GM12878 (cell line): ENCODE results near the gene LAIR1. TPM values are rescaled to one million over a fixed set of nuclear protein-coding genes. Genes with fewer than 3 reads are reported as not detected.

ENCODE experiments used
- ATAC-seq: fragments of 200-7000 bp; cut with Tn5 transposase; 3 replicates; pipeline ENCODE4 v1.9.1; 2020; ENCODE audit warnings: mild to moderate bottlenecking, moderate library complexity
- BruUV-seq: library from RNA; stranded (reverse); fragments of 400-500 nt; replicated peaks from 2 replicates; lab custom pipeline; 2021; lab: Mats Ljungman, UMichigan
- CTCF ChIA-PET: fragments of 300-600 bp; sonication (Branson Sonifier 250); formaldehyde crosslinking; extraction: SDS; loops from one replicate; lab custom pipeline; 2021; ENCODE audit warnings: inconsistent platforms; lab: Yijun Ruan, JAX
- POLR2A ChIA-PET: fragments of 350-600 bp; formaldehyde crosslinking; extraction: SDS; loops from one replicate; lab custom pipeline; 2021; ENCODE audit warnings: inconsistent platforms; lab: Charles Lee
- RAD21 ChIA-PET: fragments of 300-600 bp; sonication (Branson Sonifier 250); formaldehyde crosslinking; loops from one replicate; lab custom pipeline; 2023; ENCODE audit warnings: antibody characterized with exemption; ENCODE audit not compliant: unreplicated experiment; lab: Charles Lee
- SMC1A ChIA-PET: fragments of 300-600 bp; sonication (Branson Sonifier 250); formaldehyde crosslinking; loops from one replicate; lab custom pipeline; 2023; ENCODE audit not compliant: unreplicated experiment, uncharacterized antibody; lab: Charles Lee
- DNase-seq: peaks from one replicate; pipeline ENCODE4 v3.0.0-alpha.2; 2011; ENCODE audit warnings: low read depth, low spot score
- FAIRE-seq: peaks from 3 replicates; lab custom pipeline; 2011; peaks lifted over from hg19 to GRCh38; lab: Jason Lieb, UNC
- H2AFZ ChIP-seq: 2 replicates; pipeline ENCODE4 v1.6.0; 2011; ENCODE audit warnings: low read depth, low read length, control low read depth; ENCODE audit not compliant: control insufficient read depth
- H3K27ac ChIP-seq: 2 replicates; pipeline ENCODE4 v1.5.1; 2011; ENCODE audit warnings: control low read depth; ENCODE audit not compliant: control insufficient read depth, insufficient read depth
- H3K27me3 ChIP-seq, 2 experiments: replicated peaks in 1 of 2; 2 replicates each; pipeline versions ENCODE4 v1.6.0 to v1.6.1; 2011; ENCODE audit warnings: low read length in 1 of 2; ENCODE audit not compliant: control insufficient read depth in 2 of 2, insufficient read depth in 2 of 2
- H3K36me3 ChIP-seq, 2 experiments: 2 replicates each; pipeline ENCODE4 v1.5.1; 2011; ENCODE audit warnings: low read length in 1 of 2; ENCODE audit not compliant: control insufficient read depth in 2 of 2, insufficient read depth in 2 of 2
- H3K4me1 ChIP-seq: 2 replicates; pipeline ENCODE4 v1.6.1; 2011; ENCODE audit warnings: mild to moderate bottlenecking, low read length, moderate library complexity, mixed read lengths; ENCODE audit not compliant: control insufficient read depth, insufficient read depth
- H3K4me2 ChIP-seq: 2 replicates; pipeline ENCODE4 v1.6.0; 2011; ENCODE audit warnings: control low read depth; ENCODE audit not compliant: control insufficient read depth, insufficient read depth
- H3K4me3 ChIP-seq: fragments of 200-600 bp; sonication (generic); 2 replicates; pipeline ENCODE4 v1.5.1; 2016
- H3K79me2 ChIP-seq: 2 replicates; pipeline ENCODE4 v1.6.0; 2011; ENCODE audit warnings: low read length; ENCODE audit not compliant: control insufficient read depth, insufficient read depth
- H3K9ac ChIP-seq: 2 replicates; pipeline ENCODE4 v1.8.0; 2011; ENCODE audit warnings: low read length, control low read depth, mixed read lengths; ENCODE audit not compliant: control insufficient read depth, insufficient read depth
- H3K9me3 ChIP-seq: replicated peaks from 3 replicates; pipeline ENCODE4 v1.5.1; 2011; ENCODE audit warnings: mild to moderate bottlenecking, low read length; ENCODE audit not compliant: control insufficient read depth, insufficient read depth
- H4K20me1 ChIP-seq: 2 replicates; pipeline ENCODE4 v1.6.0; 2011; ENCODE audit not compliant: control insufficient read depth, insufficient read depth
- ATF7 ChIP-seq: fragments of 450-650 bp; IDR thresholded peaks from 2 replicates; pipeline ENCODE4 v1.6.1; 2016; ENCODE audit warnings: low read depth, mild to moderate bottlenecking
- BCL11A ChIP-seq: IDR thresholded peaks from 2 replicates; pipeline ENCODE4 v1.6.1; 2011; ENCODE audit warnings: low read depth, low read length
- BCL3 ChIP-seq: IDR thresholded peaks from 2 replicates; pipeline ENCODE4 v1.6.1; 2011; ENCODE audit warnings: borderline replicate concordance, low read depth, mild to moderate bottlenecking, moderate library complexity, low read length; ENCODE audit not compliant: insufficient read depth, poor library complexity, severe bottlenecking
- CHD4 ChIP-seq: fragments of 200-600 bp; sonication (generic); IDR thresholded peaks from 2 replicates; pipeline ENCODE4 v1.6.1; 2016; ENCODE audit warnings: mild to moderate bottlenecking
- E2F4 ChIP-seq: IDR thresholded peaks from 2 replicates; pipeline ENCODE4 v1.6.1; 2012; ENCODE audit warnings: low read depth, low read length, improper control_type of control experiment
- EGR1 ChIP-seq, 2 experiments: IDR thresholded peaks; 1 replicate in 1 of 2; 2 replicates in 1 of 2; pipeline ENCODE4 v1.6.1; 2011 to 2012; ENCODE audit warnings: low read depth in 2 of 2, low read length in 2 of 2, borderline replicate concordance in 1 of 2, mild to moderate bottlenecking in 1 of 2, moderate library complexity in 1 of 2
- ESRRA ChIP-seq: IDR thresholded peaks from 2 replicates; pipeline ENCODE4 v1.6.1; 2012; ENCODE audit warnings: mild to moderate bottlenecking, low read length, improper control_type of control experiment
- ETV6 ChIP-seq, 2 experiments: fragments of 450-650 bp in 1 of 2; IDR thresholded peaks in 1 of 2; conservative IDR thresholded peaks in 1 of 2; 2 replicates each; pipeline ENCODE4 v1.6.1; 2014; ENCODE audit warnings: antibody characterized with exemption in 1 of 2, borderline replicate concordance in 1 of 2, low read depth in 1 of 2, mild to moderate bottlenecking in 1 of 2, moderate library complexity in 1 of 2
- EZH2 ChIP-seq: IDR thresholded peaks from 2 replicates; pipeline ENCODE4 v1.6.1; 2012; ENCODE audit warnings: low read depth, mild to moderate bottlenecking, control low read depth, inconsistent platforms, low read length, borderline replicate concordance; ENCODE audit not compliant: control insufficient read depth
- HDAC2 ChIP-seq: fragments of 200-600 bp; sonication (generic); IDR thresholded peaks from 2 replicates; pipeline ENCODE4 v1.6.1; 2017
- JUNB ChIP-seq: IDR thresholded peaks from 2 replicates; pipeline ENCODE4 v1.6.1; 2016; ENCODE audit warnings: antibody characterized with exemption, mild to moderate bottlenecking
- KLF5 ChIP-seq: fragments of 450-650 bp; IDR thresholded peaks from 2 replicates; pipeline ENCODE4 v1.6.1; 2014; ENCODE audit warnings: mild to moderate bottlenecking; ENCODE audit not compliant: partially characterized antibody
- NFIC ChIP-seq: IDR thresholded peaks from 2 replicates; pipeline ENCODE4 v1.6.1; 2012; ENCODE audit warnings: low read depth, mild to moderate bottlenecking, inconsistent platforms, low read length, moderate library complexity
- NFYA ChIP-seq: IDR thresholded peaks from 2 replicates; pipeline ENCODE4 v1.6.1; 2011; ENCODE audit warnings: low read depth, mild to moderate bottlenecking, low read length, improper control_type of control experiment, borderline replicate concordance
- POLR2A ChIP-seq: IDR thresholded peaks from 2 replicates; pipeline ENCODE4 v1.6.1; 2011; ENCODE audit warnings: low read depth, mild to moderate bottlenecking, low read length
- POLR2AphosphoS2 ChIP-seq: IDR thresholded peaks from 2 replicates; pipeline ENCODE4 v1.6.1; 2011; ENCODE audit warnings: low read depth, mild to moderate bottlenecking, low read length, improper control_type of control experiment, moderate library complexity
- RUNX3 ChIP-seq: IDR thresholded peaks from 2 replicates; pipeline ENCODE4 v1.6.1; 2012; ENCODE audit warnings: low read length, inconsistent platforms
- SIX5 ChIP-seq: IDR thresholded peaks from 2 replicates; pipeline ENCODE4 v1.6.1; 2011; ENCODE audit warnings: mild to moderate bottlenecking, low read depth, low read length, moderate library complexity; ENCODE audit not compliant: severe bottlenecking
- SMARCA5 ChIP-seq: fragments of 450-650 bp; IDR thresholded peaks from 2 replicates; pipeline ENCODE4 v1.6.1; 2017; ENCODE audit warnings: mild to moderate bottlenecking
- TBL1XR1 ChIP-seq: IDR thresholded peaks from 2 replicates; pipeline ENCODE4 v1.6.1; 2012; ENCODE audit warnings: low read depth, low read length, improper control_type of control experiment
- WRNIP1 ChIP-seq: IDR thresholded peaks from 2 replicates; pipeline ENCODE4 v1.6.1; 2011; ENCODE audit warnings: low read depth, low read length, improper control_type of control experiment, borderline replicate concordance
- ZBED1 ChIP-seq: IDR thresholded peaks from 2 replicates; pipeline ENCODE4 v1.6.1; 2016; ENCODE audit warnings: borderline replicate concordance
- ZNF207 ChIP-seq: fragments of 450-650 bp; IDR thresholded peaks from 2 replicates; pipeline ENCODE4 v1.6.1; 2014; ENCODE audit warnings: antibody characterized with exemption, mild to moderate bottlenecking, borderline replicate concordance
- ZNF384 ChIP-seq: IDR thresholded peaks from 2 replicates; pipeline ENCODE4 v1.6.1; 2012; ENCODE audit warnings: low read depth, mild to moderate bottlenecking, low read length, improper control_type of control experiment, borderline replicate concordance
- ZNF622 ChIP-seq: fragments of 450-650 bp; IDR thresholded peaks from 2 replicates; pipeline ENCODE4 v1.6.1; 2017; ENCODE audit warnings: mild to moderate bottlenecking, inconsistent platforms
- WGBS: methylation state at CpG from one replicate; pipeline ENCODE4 v1.1.6; 2016; ENCODE audit warnings: low lambda C conversion rate; ENCODE audit not compliant: insufficient replicate concordance, insufficient coverage; ENCODE audit errors: missing lambda C conversion rate; 5-methylcytosine and 5-hydroxymethylcytosine counted together
- in situ Hi-C: fragments of 300-500 bp; cut with MboI; formaldehyde crosslinking; loops from 9 replicates; pipeline ENCODE4 v1.14.3; 2018; ENCODE audit warnings: mixed read lengths
- intact Hi-C: fragments of 100-400 bp; cut with micrococcal nuclease; formaldehyde crosslinking; loops from one replicate; pipeline ENCODE4 v1.14.2; 2022; ENCODE audit not compliant: unreplicated experiment
- polyA plus RNA-seq, 11 experiments: library from polyadenylated mRNA; depleted of rRNA in 4 of 11; unstranded in 6 of 11; stranded (reverse) in 5 of 11; fragments of >200 nt; fragmentation: Nextera tagmentation in 4 of 11; fragmentation: Illumina TruSeq in 1 of 11; extraction: Ambion mirVana in 4 of 11; extraction: Trizol in 1 of 11; gene quantifications; 1 replicate in 1 of 11; 2 replicates in 10 of 11; pipeline versions ENCODE4 v1.2.1 to v1.2.3, GENCODE V29; 2011 to 2016; ENCODE audit warnings: inconsistent platforms in 2 of 11, missing spikeins in 2 of 11, low read depth in 1 of 11
- total RNA-seq, 4 experiments: library from RNA; depleted of rRNA in 3 of 4; stranded (reverse); fragments of >200 nt in 3 of 4; fragmentation: Illumina TruSeq in 1 of 4; extraction: Trizol in 1 of 4; gene quantifications; 2 replicates each; pipeline versions ENCODE4 v1.2.1 to v1.2.3, GENCODE V29; 2013 to 2021

The LAIR1 gene
- total and polyA plus RNA-seq, 10 of the 15 experiments (the other 5 are each of a cell fraction or from before 2014, with no cell fraction given): 8.6 to 58.2 (median 35.3) TPM

GRCh38 chr19:54380897-54381296 lies 16.2 kb upstream of the LAIR1 start (continued):
- no peak for TF ChIP-seq WRNIP1
- no peak for TF ChIP-seq ZNF384
- no peak for TF ChIP-seq ATF7
- TF ChIP-seq BCL11A: no peak
- TF ChIP-seq EGR1 (IDR thresholded peaks at IDR 0.05; ENCODE audit: borderline replicate concordance in 1 of 2, low read depth in 2 of 2, low read length in 2 of 2): no peak
- TF ChIP-seq JUNB: no peak
- no peak for TF ChIP-seq HDAC2
- no peak for TF ChIP-seq ESRRA
- TF ChIP-seq ETV6 (conservative IDR thresholded peaks at IDR 0.05 in 1 of 2, IDR thresholded peaks at IDR 0.05 in 1 of 2; ENCODE audit: borderline replicate concordance in 1 of 2, low read depth in 1 of 2): no peak
- TF ChIP-seq TBL1XR1: no peak
- no peak for TF ChIP-seq ZNF622
- TF ChIP-seq SMARCA5: no peak
- no peak for TF ChIP-seq ZBED1

- CTCF ChIA-PET: interaction anchor here (0.5 to 2.2 kb wide), 7 partner anchors 9 to 1274 kb away, joined by 3 to 16 read pairs (median 5); no protein-coding TSS in a partner anchor
- no peak for ATAC-seq
- H3K4me1 ChIP-seq: peaks cover 8% of the 10 kb centered on the region
- in situ Hi-C loops: no loop called here
- DNase-seq: no peak
- no peak overlapping the region for H3K4me2 ChIP-seq
- no peaks in the 10 kb centered on the region for H3K27me3 ChIP-seq
- POLR2A ChIA-PET: interaction anchor here (1.2 to 2.7 kb wide), 3 partner anchors 9 to 17 kb away, joined by 3 to 16 read pairs (median 7); partner anchors contain the start of gene LAIR1
- H3K4me3 ChIP-seq: no peak overlapping the region
- no peaks in the 10 kb centered on the region for H3K36me3 ChIP-seq
- peaks cover 4% of the 10 kb centered on the region; the same call in 2 of the 3 replicates for H3K9me3 ChIP-seq
- H4K20me1 ChIP-seq: no peaks in the 10 kb centered on the region
- H3K27ac ChIP-seq: no peak overlapping the region
- RAD21 ChIA-PET: interaction anchor here (1.1 to 3.7 kb wide), 3 partner anchors 10 to 34 kb away, joined by 4 to 24 read pairs (median 4); no protein-coding TSS in a partner anchor
- no peaks in the 10 kb centered on the region for H3K79me2 ChIP-seq
- intact Hi-C loops: no loop called here
- SMC1A ChIA-PET: interaction anchor here (0.8 to 2.2 kb wide), 10 partner anchors 8 to 55 kb away, joined by 3 to 25 read pairs (median 4); no protein-coding TSS in a partner anchor
- no TSS peak for BruUV-seq
- no peak for FAIRE-seq
- H2AFZ ChIP-seq: no peak overlapping the region
- WGBS: 22% methylated on average over 5 of the region's 5 CpGs
- no peak overlapping the region for H3K9ac ChIP-seq
- TF ChIP-seq E2F4 (no peak), RUNX3 (no peak), POLR2A (no peak), NFIC (no peak), EZH2 (no peak), KLF5 (no peak), SIX5 (no peak), ZNF207 (no peak), BCL3 (no peak), NFYA (no peak), CHD4 (no peak), POLR2AphosphoS2 (no peak)
These were observed 14.5 kb upstream of the LAIR1 start for GRCh38 chr19:54379187-54379678.
